ENCODE data around the gene BMP2K. TPM values are rescaled to one million over a fixed set of nuclear protein-coding genes. Genes with fewer than 3 reads are reported as not detected.

Gene BMP2K
- total RNA-seq, 2 donors from 2014 or later, result 43.6 to 52.6 TPM

GRCh38 chr4:78758085-78758484 lies 18.1 kb upstream of the BMP2K start:
- no peak for TF ChIP-seq CTCF (IDR thresholded peaks at IDR 0.05)
- Histone ChIP-seq H3K4me3 (no peak overlapping the region), H3K36me3 (no peaks in the 10 kb centered on the region), H3K27me3 (no peaks in the 10 kb centered on the region), H3K27ac (no peak overlapping the region), H3K4me1 (no peaks in the 10 kb centered on the region), H3K9me3 (no peaks in the 10 kb centered on the region)
- DNase-seq (ENCODE audit: low spot score), result no peak

GRCh38 chr4:78762529-78762928 lies 13.6 kb upstream of the BMP2K start:
- H3K4me3 ChIP-seq, result no peak overlapping the region
- no peak for DNase-seq (ENCODE audit: low spot score)
- TF ChIP-seq CTCF (IDR thresholded peaks at IDR 0.05), result no peak
- H3K36me3 ChIP-seq, result no peaks in the 10 kb centered on the region
- no peaks in the 10 kb centered on the region for H3K27me3 ChIP-seq
- H3K4me1 ChIP-seq, result peaks cover 0 to 12% of the 10 kb centered on the region in 2 donors
- H3K9me3 ChIP-seq, result no peaks in the 10 kb centered on the region
- H3K27ac ChIP-seq, result no peak overlapping the region

- Histone ChIP-seq H3K4me1 (peaks cover 0 to 12% of the 10 kb centered on the region in 2 donors), H3K27me3 (no peaks in the 10 kb centered on the region), H3K27ac (peak overlapping the region in 1 of 2 donors; percentile 50), H3K4me3 (no peak overlapping the region), H3K9me3 (no peaks in the 10 kb centered on the region), H3K36me3 (no peaks in the 10 kb centered on the region)
- TF ChIP-seq CTCF (IDR thresholded peaks at IDR 0.05), result no peak
- DNase-seq (ENCODE audit: low spot score), result no peak
Observed at GRCh38 chr4:78763251-78763650, 12.9 kb upstream of the BMP2K start.

- Histone ChIP-seq H3K27me3 (no peaks in the 10 kb centered on the region), H3K36me3 (no peaks in the 10 kb centered on the region), H3K4me1 (peaks cover 0 to 12% of the 10 kb centered on the region in 2 donors), H3K27ac (peak overlapping the region in 1 of 2 donors; percentile 50), H3K4me3 (no peak overlapping the region), H3K9me3 (no peaks in the 10 kb centered on the region)
- TF ChIP-seq CTCF (IDR thresholded peaks at IDR 0.05), result no peak
- DNase-seq (ENCODE audit: low spot score), result no peak
Observed at GRCh38 chr4:78763763-78764387, 12.3 kb upstream of the BMP2K start.

- TF ChIP-seq CTCF (IDR thresholded peaks at IDR 0.05), result no peak
- Histone ChIP-seq H3K27me3 (no peaks in the 10 kb centered on the region), H3K27ac (peak overlapping the region in 1 of 2 donors; percentile 50), H3K4me1 (peaks cover 0 to 12% of the 10 kb centered on the region in 2 donors), H3K9me3 (no peaks in the 10 kb centered on the region), H3K36me3 (no peaks in the 10 kb centered on the region), H3K4me3 (no peak overlapping the region)
- DNase-seq (ENCODE audit: low spot score), result no peak
Observed at GRCh38 chr4:78764498-78764961, 11.6 kb upstream of the BMP2K start.

Measured in right atrium auricular region (tissue), 2 donors.